HG03196 (cell line): ENCODE results near the gene TTC23.

Experiments used
- ATAC-seq: cut with Tn5 transposase; IDR thresholded peaks from one replicate; pipeline ENCODE4 v1.9.1; 2021; ENCODE audit not compliant: unreplicated experiment

The TTC23 gene

DNA sequence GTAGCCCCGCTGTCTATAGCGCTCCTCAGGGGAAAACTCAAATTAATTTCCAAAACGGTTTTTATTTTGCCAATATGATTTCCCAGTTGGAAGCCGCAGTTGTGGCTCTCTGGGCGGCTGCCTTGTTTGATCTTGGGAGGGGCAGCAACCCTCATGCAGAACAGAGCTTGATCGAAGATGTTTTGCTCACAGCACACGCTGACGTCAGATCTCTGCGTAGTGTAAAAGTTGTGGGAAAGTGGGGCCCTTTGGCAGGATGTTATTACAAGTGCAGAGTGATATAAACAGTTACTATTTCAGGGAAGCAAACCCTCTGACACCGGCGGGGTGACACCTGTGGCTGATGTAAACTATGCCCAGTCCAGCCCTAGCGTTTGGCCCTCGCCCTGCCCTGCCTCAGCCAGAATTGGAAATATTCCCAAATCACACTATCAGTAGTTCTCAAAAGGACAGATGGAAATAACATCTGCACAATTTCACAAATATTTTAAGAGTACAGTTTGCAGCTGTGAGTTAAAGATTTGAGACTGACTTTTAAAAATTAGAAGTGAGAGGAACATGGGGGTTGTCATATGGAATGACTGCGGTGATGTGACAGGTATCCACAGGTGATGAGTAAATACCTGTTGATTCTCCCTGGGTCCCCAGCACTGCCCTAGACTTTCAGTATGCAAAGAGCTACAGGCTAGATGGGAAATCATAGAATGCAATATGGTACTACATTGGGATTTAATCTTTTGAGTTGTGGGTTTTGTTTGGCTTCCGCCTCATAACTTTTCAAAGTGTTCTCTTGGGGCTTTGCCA is 142.8 kb downstream of the TTC23 start:
- ATAC-seq = no peak

DNA sequence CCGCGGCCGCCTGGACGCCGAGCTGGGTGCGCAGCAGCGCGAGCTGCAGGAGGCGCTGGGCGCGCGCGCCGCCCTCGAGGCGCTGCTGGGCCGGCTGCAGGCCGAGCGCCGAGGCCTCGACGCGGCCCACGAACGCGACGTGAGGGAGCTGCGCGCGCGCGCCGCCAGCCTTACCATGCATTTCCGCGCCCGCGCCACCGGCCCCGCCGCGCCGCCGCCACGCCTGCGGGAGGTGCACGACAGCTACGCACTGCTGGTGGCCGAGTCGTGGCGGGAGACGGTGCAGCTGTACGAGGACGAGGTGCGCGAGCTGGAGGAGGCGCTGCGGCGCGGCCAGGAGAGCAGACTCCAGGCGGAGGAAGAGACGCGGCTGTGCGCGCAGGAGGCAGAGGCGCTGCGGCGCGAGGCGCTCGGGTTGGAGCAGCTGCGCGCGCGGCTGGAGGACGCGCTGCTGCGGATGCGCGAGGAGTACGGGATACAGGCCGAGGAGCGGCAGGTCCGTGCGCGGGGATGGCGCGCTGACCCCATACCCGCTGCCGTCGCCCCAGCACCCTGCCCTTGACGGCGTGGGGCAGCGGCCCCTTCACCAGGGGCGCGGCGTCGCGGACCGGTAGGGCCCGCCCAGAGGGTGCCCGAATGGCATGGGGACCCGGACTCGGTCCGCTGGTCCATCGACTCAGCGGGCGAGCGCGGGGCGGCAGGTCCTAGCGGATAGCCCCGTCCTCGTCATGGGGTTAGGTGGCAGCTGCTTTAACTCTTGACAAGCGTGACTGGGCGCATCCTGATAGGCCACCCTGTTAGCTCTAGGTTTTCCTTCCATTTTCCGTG is 143.7 kb downstream of the TTC23 start:
- peak; percentile 31 for ATAC-seq

DNA sequence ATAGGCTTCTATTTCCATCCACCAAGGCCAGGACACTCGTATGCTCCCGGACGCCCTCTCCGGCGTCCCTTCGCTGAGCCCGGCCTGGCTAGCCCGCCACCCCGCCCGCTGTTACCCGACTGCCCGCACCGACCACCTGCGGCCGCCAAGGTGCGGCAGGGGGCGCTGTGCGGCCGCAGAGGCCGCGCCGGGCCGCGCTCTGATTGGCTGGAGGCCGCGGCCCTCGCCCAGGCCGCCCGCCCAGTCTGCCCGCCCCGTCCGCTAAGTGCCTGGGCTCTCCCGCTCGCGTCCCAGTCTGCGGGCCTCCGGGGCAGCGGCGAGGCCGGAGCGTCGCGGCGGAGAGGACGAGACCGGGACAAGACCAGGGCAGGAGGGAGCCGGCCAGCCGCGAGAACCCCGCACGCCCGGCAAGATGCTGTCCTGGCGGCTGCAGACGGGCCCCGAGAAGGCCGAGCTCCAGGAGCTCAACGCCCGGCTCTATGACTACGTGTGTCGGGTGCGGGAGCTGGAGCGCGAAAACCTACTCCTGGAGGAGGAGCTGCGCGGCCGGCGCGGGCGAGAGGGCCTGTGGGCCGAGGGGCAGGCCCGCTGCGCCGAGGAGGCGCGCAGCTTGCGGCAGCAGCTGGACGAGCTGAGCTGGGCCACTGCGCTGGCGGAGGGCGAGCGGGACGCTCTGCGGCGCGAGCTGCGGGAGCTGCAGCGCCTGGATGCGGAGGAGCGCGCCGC is 144.4 kb downstream of the TTC23 start, which contains the start of gene SYNM:
Gene SYNM, plus strand, starts transcription at position 293 of the 726 bp plus-strand sequence. Its CDS starts 120 bp downstream, at position 413.
- ATAC-seq = peak; percentile 67

DNA sequence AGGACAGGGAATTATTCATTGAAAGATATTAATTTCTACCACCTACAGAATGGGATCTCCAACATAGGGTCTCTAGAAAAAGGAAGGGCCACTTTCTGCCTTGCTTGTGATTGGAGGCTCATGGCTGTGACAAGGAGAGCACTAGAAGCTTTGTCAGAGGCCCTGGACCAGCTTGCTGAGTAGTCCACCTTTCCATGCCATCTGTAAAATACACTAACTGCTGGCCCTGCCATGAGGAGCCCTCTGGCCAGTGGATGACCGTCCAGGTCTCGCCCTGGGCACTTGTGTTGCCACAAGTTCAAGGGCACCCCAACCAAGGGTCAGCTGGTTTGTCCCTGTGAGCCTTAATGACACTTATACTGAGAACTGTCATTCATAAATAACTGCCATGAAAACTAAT is 146.1 kb downstream of the TTC23 start:
- no peak for ATAC-seq

DNA sequence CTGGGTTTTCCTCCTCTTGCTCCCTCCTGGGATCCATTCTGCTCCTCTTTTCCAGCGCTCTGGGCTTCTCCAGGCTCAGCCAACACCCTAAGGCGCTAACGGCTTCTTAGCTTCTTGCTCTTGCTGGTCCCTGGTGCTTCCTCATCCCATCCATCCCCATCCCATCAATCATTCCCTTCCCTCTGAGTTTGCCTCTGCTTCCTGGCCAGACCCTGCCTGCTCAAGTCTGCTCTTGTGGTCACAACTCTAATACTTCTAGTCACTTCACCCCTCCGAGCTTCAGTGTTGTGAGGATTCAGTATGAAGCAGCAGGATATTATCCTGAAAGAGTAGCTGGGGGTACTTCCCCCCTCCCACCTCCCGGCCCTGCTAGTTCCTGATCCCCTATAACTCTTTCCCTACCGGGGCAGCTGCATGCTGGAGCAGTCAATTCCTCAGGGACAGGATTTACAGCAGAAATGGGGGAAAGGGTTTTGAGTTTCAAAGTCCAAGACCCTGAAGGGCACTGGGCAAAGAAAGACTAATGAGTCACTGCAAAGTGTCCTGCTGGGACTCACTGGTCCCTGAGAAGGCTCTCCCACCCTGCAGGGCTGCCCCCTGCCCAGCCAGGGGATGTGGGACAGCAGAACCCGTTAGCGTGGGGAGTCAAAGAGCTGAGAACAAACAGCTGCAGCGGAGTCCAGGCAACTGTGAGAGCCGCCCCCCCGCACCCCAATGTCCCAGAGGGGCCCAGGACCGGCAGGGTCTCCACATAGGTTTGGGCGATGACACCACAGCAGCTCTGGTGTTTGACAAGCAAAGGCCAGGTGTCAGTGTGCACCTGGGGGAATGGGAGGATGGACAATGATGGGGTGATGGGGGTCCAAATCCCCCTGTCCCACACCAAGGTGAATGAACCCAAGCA is 146.8 kb downstream of the TTC23 start:
- ATAC-seq = no peak

DNA sequence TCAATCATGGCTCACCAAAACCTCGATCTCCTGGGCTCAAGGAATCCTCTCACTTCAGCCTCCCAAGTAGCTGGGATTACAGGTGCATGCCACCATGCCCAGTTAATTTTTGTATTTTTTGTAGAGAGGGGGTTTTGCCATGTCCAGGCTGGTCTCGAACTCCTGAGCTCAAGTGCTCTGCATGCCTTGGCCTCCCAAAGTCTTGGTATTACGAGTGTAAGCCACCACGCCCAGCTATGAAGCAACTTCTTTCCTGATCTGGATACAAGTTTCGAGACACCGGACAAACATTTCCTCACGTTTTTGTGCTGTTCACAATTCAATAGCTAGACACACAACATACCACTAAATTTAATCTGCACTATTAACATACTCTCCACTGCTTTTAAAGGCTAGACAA is 147.9 kb downstream of the TTC23 start:
- ATAC-seq = no peak

DNA sequence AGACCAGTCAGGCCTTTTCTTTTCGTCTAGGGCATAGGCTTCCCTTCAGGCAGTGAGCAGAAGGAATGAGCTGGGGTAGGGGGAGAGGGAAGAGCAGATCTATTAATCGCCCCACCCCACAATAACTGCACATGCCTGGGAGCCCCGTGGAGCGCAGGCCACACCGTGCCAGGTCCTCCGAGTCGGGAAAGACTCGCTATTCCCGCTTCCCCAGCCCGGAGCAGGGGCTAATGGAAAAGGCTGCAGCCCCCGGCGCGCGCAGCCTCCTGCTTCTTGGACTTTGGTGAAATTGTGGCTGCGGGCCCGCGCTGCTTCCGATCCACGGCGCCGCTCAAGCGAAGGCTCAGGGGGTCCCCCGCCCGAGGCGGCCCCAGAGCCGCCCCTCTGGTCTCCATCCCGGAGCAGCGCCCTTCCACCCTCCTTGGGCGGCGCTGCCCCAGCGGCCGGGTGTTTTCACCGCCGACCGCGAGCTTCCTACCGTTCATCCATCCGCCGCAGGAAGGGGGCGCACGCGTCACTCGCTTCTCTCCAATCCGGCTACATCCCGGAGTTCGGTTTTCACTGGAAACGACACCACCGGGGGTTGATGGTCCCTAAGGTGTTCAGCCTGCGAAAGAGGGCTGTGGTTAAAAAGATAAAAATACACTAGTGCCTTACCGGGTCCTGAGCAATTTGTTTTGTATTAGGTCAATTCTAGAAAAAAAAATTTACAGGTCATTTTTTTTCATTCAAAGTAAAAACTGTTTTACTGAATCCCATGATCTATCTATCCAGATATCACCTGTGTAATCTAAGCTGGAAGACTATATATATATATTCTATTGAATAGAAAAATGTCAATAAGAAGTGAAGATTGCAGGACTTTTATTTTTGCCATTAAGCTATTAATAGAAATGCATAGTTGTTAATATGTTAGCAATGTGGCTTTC is 148.9 kb downstream of the TTC23 start:
- ATAC-seq = no peak

DNA sequence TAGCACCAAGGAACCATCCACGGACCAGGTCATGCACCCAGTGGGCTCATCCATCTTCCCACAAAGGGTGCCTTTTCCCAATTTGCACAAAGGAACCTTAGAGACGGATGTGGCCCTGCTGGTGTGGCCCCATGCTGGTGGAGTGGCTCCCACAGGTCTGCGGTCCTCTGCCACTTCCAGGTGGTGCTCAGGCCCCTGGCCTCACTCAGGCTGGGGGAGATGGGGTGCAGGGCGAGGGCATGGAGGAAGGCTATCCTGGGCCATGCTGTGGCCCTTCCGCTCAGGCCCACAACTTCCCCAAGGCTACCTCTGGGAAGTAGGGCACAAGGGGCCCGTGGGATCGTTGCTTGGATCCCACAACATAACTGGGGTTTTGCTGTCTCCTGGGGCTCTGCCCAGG is 149.7 kb downstream of the TTC23 start:
- ATAC-seq = no peak

DNA sequence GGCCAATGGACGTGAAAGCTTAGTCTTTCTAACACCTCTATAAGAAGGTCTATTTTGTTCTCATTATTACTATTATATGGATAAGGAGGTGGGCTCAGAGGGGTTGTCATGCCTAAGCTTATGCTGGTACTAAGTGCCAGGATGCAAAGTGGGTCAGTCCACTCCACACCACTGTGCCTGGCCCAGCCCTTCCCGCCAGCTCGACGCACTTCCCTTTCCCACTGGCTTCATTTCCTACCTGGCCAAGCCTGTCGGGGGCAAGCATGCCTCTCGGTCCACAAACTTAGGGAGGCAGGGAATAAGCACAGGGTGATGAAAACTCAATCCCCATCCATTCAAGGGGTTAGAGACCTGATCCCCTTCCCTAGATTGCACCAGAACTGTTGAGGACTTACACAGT is 150.4 kb downstream of the TTC23 start:
- ATAC-seq = no peak

DNA sequence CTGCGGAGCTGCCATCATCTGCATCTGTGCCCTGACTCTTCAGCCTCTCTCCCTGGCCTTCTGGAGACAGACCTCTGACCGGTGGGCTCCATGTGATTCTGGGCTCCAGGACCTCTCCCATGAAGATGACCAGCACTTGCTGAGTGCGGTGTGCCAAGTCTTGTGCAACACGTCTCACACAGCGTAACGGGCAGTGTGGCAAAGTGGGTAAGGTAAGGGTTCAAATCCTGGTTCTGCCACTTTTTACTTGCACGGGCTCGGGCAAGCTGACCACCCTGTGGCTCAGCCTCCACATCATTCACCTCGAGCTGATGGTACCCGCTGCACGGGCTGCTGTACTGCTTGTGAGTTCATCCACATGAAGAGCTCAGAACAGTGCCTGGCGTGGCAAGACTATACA is 151.0 kb downstream of the TTC23 start:
- no peak for ATAC-seq

DNA sequence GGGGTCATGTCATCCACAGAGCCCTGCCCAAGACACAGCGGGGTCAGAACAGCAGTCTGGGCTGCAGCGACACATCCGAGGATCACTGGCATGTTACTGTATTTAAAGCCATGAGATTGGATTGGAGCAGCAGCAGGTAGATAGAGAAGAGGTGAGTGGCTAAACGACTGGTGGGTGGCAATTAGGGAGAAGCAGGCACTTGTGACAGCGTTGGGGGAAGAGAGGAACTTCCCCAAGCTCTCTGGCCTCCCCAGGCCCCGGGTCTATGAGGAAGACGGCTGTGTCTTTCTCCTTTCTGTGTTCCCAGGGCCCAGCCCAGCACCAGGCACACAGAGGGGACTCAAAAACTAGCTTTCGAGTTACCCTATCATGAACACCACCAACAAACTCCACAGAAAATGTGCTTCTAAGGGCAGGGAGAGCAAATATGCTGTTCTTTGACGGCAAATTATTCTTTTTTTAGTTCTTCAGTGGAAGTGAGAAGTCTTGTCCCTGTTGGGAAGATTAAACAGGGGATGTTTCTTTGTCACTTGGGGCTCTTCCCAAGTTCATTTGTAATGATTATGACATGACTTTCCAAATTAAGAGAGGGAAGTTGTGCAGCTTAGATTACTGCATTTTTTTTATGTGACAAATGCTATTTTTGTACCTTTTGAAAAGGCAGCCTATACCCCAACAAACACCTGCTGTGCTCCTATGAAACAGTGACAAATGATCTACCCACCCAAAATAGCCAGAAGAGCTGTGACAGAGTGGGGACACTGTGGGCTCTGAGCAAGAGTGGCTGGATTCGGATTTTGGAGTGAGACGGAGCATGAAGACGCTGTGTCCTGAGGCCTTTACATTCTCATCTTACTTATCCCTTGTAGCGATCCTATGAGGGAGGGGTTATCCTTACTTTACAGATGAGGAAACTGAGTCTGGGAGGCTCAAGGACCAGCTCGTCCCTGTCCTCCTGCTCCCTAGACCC is 151.7 kb downstream of the TTC23 start:
- no peak for ATAC-seq

DNA sequence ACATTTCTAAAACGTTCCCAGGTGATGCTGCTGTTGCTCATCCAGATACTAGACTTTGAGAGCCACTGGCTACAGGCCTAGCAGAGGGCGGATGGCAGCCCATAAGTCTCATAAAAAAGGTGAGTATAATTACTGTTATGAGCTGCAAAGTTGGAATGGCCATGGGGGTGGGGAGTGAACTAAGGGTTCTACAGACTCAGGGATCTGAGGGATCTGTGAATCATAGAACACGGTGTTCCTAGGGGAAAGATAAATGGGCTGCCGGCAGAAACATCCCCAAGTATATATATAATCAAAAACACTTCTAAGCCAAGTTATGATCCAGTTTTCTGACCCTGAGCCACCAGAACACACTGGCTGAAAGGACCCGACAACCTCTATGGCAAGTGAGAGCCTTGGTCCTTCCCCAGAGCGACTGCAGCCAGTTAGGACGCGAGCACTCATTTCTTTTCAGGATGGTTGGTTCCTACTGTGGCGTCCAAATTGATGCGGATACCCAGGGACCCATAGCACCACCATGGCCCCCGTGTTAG is 152.4 kb downstream of the TTC23 start:
- ATAC-seq = no peak

DNA sequence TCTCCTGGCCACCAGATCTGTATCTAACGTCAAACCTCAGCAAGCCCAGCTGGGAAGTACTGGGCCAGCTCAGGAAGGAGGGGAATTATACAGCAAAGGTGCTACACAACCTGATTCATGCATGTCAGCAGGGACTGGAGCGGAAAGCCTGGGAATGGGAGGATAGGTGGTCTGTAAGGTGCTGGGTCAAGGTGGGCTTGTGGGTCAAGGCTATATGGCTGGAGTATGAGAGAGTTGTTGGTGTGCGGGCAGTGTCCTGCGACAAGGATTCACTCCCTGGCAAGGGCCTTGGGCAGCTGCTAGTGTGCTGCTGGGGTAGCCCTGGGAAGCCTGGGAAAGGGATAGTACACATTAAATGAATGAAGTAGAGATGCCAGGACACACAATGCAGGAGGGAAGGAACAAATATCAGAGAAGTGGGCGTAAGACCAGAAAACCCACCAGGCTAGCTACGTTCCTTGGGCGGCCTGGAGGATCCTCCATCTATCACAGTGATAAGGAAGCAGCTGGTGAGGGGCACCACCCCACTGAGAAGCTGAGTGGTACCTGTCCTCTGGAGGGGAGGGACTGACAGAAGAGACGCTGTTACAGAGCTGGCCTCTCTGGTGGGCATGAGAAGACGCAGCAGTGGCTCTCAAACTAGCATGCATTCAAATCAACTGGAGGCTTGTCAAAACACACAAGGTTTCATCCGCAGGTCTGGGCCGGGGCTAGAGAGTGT is 153.0 kb downstream of the TTC23 start:
- ATAC-seq = no peak

DNA sequence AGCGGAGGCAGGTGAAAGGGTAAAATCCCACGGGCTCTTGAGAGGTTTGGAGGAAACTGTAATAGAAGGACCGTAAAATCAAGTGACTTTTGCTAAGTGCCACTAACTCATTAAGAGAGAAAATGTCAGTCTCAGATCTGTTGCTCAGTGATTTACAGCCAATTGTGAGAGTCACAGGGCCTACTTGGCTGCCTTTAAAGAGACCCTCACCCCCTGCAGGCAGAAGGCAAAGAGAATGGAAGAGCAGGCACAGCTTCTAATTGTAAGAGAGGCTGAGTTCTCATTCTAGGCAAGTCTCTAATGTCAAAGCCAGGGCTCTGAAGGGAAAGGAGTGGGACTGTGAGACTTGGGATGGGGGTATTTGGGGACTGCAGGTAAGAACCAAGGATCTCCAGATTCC is 153.8 kb downstream of the TTC23 start:
- no peak for ATAC-seq

DNA sequence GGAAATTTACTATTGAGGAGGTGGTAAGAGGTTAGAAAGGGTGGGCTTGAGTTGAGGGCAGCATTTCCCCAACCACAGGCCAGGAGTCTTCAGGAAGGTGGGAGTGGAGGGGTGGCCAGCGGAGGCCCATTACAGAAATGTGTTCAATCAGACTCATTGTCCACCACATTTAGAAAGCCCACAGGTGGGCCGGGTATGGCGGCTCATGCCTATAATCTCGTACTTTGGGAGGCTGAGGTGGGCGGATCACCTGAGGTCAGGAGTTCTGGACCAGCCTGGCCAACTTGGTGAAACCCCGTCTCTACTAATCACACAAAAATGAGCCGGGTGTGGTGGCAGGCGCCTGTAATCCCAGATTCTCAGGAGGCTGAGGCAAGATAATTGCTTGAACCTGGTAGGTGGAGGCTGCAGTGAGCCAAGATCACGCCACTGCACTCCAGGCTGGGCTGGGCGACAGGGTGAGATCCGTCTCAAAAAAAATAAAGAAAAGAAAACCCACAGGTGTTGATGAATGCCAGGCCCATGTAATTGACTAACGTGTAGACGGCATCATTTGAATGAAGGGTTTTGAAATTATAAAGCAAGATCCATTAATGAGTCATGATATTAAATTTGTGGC is 156.7 kb downstream of the TTC23 start:
- no peak for ATAC-seq

DNA sequence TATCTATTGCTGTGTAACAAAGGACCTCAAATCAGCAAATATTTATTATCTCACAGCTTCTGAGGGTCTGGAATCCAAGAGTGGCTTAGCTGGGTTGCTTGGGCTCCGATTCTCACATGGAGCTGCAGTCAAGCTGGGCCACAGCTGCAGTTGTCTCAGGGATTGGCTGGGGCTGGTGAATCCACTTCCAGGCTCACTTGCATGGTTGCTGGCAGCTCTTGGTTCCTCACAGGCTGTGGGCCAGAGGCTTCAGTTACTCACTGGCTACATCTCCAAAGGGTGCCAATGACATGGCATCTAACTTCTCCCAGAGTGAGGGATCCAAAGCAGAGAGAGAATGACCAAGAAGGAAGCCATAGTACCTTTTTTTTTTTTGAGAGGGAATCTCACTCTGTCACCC is 158.4 kb downstream of the TTC23 start:
- ATAC-seq = no peak
